Measurements from ENCODE around the gene TMTC1.
"Not testable (repeated sequence)": the region's sequence is repeated elsewhere in the genome, so short reads cannot be mapped to it uniquely, and the experiment has no call there.

The TMTC1 gene

GRCh38 chr12:29563636-29564035 lies 220.1 kb downstream of the TMTC1 start:
- DNase-seq, result no peak

DNA sequence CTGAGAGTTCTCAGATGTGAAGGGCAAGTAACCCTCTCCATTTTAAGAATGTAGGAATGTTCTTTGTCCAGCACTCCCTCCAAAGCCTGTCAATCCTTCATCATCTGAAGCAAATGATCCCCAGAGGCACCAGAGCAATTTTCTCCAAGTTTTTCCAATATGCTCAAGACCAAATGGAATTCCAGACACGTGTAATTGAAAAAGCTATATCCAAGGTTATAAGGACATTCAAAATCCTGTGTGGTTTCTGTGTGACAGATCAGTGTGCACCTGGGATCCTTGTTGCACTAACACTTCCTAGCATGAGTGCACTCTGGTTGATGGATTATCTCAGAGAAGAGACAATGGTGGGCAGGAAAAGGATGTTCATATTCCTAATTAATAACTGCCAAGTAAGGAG lies 220.7 kb downstream of the TMTC1 start:
- DNase-seq, result no peak

- no peak for DNase-seq
These were observed 221.5 kb downstream of the TMTC1 start for GRCh38 chr12:29562110-29562804.

GRCh38 chr12:29561664-29562071 lies 222.1 kb downstream of the TMTC1 start:
- no peak for DNase-seq

DNA sequence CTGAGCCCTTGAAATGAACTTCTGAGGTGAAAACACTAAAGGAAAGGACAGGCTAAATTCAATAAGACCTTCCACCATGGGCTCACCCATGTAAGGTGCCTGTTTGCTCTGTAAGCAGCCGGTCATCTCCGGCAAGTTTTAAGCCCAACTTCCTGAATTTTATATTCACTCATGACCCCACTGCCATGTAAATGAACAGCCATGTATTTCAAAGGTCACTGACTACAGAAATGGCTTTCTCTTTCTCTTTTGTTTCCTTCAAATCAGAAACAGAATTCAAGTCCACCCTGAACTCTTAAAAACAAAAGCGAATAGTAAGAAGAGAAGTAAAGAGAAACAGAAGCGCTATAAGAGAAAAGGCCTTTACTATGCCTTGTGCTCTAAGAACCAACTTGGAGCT lies 224.5 kb downstream of the TMTC1 start:
- no peak for DNase-seq

GRCh38 chr12:29556363-29556762 lies 227.4 kb downstream of the TMTC1 start:
- DNase-seq, result no peak

- not testable (repeated sequence) for DNase-seq
These were observed 228.3 kb downstream of the TMTC1 start for GRCh38 chr12:29555451-29555850.

DNA sequence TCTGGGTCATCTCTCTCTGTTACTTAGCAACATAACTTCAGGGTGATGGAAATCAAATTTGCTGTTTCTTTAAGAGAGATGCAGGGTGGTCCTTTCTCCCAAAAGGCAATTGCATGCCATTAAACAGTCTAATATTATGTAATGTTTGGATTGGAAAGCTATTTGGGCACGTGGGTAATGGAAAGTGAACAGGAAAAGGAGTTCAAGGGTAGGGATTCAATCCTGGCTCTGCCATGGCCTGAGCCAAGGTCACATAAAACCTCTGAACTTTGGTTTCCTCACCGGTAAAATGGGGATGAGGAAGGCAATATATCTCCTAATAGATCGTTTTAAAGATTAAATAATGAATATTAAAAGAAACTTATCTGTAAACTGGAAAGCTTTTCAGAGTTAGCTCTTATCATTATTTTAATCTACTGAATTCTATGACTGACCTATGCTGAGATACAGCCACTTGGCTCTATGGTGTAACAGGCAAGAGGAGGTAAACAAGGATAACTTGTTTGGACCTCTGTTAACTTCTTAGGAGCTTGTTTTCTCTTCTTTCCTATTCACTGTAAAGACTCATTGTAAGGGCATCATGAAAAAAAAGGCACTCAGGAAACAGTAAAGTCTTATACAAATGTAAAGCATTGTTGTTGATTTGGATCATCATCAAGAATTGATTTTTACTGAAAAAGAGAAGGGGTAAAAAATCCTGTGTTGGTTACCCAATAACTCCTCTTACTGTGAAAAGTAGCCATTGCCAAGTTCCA lies 230.6 kb downstream of the TMTC1 start:
- no peak for DNase-seq

DNA sequence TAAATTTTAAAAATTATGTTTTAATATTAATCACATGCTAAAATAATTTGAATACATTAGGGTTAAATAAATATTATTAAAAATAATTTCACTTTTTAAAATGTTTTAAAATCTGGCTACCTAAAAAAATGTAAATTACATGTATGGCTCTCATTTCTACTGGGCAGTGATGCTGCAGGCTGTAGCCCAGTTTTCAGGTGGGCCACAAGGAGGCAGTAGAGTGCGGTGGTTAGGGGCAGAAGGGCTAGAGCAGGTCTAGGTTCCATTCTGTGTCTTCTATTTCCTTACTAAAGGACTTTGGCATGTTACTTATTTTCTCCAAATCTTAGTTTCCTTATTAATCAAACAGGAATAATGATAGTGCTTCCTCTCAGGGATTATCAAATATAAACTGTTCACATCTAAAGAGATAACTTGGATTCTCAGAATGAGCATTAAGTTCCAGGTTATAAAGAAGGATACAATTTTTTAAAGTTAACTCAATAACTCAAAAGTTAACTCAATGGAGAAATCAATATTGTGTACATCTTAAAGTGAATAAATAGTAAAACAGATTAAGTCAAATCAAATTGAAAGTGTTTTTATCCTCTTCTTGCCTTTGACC lies 231.3 kb downstream of the TMTC1 start:
- DNase-seq, result peak; percentile 37

- no peak for DNase-seq
These were observed 231.9 kb downstream of the TMTC1 start for GRCh38 chr12:29551812-29552211.

DNA sequence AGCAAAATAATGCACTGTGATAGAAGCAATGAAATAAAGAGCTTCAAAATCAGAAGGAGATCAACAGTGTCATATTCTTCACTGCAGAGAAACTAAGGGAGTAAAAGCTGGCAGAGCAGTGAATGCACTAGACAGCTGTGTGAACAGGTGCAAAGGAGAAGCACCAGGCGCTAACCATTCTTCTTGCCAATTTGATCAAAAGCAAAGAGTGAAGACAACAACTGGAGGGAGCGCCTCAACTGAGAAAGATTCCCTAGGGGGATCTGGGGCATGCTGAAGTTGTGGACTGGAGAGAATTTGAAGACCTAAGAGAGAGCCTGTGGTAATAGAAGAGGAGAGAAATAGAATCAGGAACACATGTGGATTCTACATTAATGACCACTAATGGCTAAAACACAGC lies 235.9 kb downstream of the TMTC1 start:
- no peak for DNase-seq

- peak; percentile 19 for DNase-seq
These were observed 236.6 kb downstream of the TMTC1 start for GRCh38 chr12:29547151-29547632.

GRCh38 chr12:29546000-29546399 lies 237.7 kb downstream of the TMTC1 start:
- no peak for DNase-seq

- DNase-seq, result no peak
These were observed 238.7 kb downstream of the TMTC1 start for GRCh38 chr12:29545102-29545467.

GRCh38 chr12:29544428-29545101 lies 239.2 kb downstream of the TMTC1 start:
- DNase-seq, result no peak

DNA sequence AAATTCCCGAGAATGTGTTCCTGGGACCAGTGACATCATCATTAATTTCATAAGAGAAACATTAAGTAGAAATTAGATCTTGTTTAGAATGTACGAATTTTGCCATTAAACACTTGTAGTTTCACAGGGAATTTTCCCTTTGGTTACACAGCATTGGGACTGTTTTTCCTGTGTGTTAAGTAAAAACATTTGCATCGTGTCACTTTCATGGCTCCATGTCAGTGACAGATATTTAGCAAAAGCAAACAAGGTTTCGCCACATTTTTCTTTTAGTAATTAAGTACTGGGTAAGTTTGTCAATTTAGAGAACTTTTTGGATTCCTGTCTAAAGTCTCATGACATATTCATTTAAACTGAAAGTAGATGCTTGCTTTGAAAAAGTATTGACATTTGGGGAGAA lies 240.7 kb downstream of the TMTC1 start:
- DNase-seq, result no peak

DNA sequence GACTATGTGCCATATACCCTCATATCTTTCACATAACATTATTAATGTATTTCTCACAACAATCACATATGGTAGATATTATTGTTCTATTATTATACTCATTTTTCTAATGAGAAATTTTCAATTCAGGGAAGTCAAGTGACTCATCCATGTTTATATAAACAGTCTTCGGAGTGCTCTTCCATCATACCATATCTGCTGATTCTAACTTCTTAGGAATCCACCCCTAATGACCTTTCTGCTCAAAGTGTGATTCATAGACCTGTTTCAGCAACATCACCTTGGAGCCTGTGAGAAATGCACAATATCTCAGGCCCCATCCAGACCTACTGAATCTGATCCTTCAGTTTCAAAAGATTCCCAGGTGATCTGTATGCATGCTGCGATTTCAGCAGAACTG lies 246.4 kb downstream of the TMTC1 start:
- DNase-seq, result peak; percentile 46

- no peak for DNase-seq
These were observed 248.8 kb downstream of the TMTC1 start for GRCh38 chr12:29534935-29535334.

DNA sequence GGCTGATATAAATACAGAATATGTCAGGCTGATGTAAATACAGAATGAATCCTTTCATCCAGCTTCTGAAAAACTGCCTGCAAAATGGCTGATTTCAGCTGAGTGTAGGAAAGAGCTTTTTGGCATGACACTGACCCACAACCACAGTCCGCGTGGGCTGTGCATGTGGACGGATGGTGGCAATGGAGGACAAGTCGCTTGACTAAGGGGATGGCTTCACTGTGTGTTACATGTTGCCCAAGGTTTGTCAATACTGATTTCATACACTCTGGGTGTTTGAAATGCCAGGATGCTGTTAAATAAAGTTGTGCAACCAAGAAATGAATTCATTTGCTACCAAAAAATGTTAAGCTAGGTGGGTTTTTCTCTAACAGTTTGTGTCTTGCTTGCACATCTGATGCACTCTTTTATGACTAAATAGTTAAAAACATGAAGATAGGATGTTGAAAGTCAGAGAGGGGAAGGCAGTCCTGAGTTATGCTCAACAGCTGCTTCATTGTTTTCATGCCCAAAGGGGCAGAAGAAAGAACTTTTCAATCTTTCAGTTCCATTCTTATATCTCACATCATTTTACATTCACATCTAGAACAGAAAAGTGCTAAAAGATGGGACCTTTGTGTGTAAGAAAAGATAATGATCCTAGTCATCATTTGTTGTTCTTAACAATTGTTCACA lies 249.8 kb downstream of the TMTC1 start:
- DNase-seq, result no peak

- no peak for DNase-seq
These were observed 252.3 kb downstream of the TMTC1 start for GRCh38 chr12:29531471-29531870.

DNA sequence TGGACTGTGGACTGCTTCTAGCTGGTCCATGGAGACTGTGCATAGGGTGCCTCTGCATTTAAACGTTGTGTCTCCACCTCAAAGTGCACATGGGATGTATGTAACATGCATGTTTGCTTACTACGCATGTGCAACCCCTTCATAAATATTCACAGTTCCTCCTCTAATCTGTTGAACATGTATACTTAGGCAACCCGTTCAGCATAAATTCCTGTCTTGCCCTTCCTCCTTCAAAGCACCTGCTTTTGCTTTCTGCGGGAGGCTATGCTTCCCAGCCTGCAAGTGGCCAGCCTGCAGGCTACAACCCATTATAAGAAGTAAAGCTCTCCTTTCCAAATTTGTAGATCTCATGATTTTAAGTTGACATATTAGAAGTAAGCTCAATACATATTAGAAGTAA lies 253.3 kb downstream of the TMTC1 start:
- DNase-seq, result no peak

DNA sequence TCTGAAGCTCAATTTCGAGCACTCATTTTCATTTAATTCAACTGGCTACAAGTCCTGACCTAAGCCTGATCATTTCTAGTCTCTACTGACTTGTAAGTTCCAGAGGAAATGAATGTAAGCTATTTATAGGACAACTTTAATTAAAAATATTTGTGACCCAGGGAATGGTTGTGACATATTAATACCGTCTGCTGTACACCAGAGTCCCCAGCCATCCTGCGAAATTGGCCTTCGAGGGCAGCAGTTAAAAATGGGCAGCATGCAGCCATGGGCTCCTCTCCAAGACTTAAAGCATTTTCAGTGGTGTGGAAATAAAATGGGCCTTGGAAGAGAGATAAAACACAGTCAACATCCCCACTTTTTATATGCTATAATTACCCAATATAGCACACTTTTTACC lies 255.6 kb downstream of the TMTC1 start:
- no peak for DNase-seq

DNA sequence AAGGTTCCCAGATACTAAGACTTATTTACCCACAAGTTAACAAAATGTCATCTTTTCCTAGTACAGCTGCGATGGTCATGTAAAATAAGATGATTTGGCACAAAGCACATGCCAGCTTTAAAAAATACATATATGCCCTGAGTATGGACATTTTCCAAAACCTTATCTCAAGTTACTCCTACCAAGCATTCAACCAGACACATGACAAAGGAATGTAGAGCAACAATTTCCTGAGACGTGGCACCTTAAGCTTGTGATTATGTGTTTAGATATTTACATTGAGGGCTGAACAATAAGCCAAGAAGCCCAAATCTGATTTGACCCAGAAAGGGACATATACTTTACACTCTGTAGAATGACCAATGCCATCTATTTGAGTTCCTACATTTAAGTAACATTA lies 261.8 kb downstream of the TMTC1 start:
- no peak for DNase-seq

Data from fibroblast of skin of right biceps (primary cell).